ENCODE data around the gene SARDH. TPM values are rescaled to one million over a fixed set of nuclear protein-coding genes. Genes with fewer than 3 reads are reported as not detected.

Gene SARDH
- total RNA-seq, 4 donors from 2014 or later, result 0.26 to 0.57 TPM; not detected in 2

GRCh38 chr9:133615186-133615585 lies 123.0 kb downstream of the SARDH start:
- Histone ChIP-seq H3K4me1 (no peaks in the 10 kb centered on the region), H3K4me3 (no peak overlapping the region), H3K27ac (no peak overlapping the region), H3K9me3 (no peaks in the 10 kb centered on the region), H3K36me3 (no peaks in the 10 kb centered on the region), H3K27me3 (peaks cover 0 to 98% (median 4%) of the 10 kb centered on the region in 4 donors)
- 0 to 51% methylated on average over 1 to 8 of the region's 16 CpGs for WGBS, 2 donors
- TF ChIP-seq POLR2A (IDR thresholded peaks at IDR 0.05) (no peak), CTCF (IDR thresholded peaks at IDR 0.05) (no peak)
- DNase-seq, result no peak
- intact Hi-C loops (cut with DNase I), result no loop called here

DNA sequence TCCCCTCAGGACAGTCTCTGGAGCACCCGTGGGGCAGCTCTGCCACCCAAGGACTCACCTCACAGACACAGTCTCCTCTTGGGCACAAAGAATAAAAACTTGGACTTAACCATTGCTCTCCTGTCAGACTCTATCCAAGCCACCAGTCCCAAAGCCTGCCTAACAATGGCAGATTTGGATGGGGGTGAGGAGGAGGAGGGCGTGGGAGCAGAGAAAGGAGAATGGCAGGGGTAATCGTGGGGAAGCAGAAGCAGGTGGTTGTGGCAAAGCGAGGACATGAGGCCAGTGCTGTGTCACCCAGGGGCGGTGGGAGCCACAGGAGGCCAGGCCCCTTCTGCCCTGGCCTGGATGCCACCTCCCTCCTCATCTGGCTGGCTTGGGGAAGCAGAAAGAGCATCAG lies 123.5 kb downstream of the SARDH start:
- DNase-seq, result no peak
- peaks cover 0 to 99% (median 5%) of the 10 kb centered on the region in 4 donors for H3K27me3 ChIP-seq
- no peak for TF ChIP-seq POLR2A (IDR thresholded peaks at IDR 0.05)
- no peak for TF ChIP-seq CTCF (IDR thresholded peaks at IDR 0.05)
- no peaks in the 10 kb centered on the region for H3K4me1 ChIP-seq
- no peak overlapping the region for H3K4me3 ChIP-seq
- no peaks in the 10 kb centered on the region for H3K9me3 ChIP-seq
- H3K27ac ChIP-seq, result no peak overlapping the region
- 38 to 51% methylated on average over 4 to 5 of the region's 5 CpGs for WGBS, 2 donors
- H3K36me3 ChIP-seq, result no peaks in the 10 kb centered on the region
- intact Hi-C loops (cut with DNase I), result no loop called here

GRCh38 chr9:133614056-133614455 lies 124.1 kb downstream of the SARDH start:
- Histone ChIP-seq H3K9me3 (no peaks in the 10 kb centered on the region), H3K4me3 (no peak overlapping the region), H3K36me3 (no peaks in the 10 kb centered on the region), H3K27me3 (peaks cover 0 to 100% (median 7%) of the 10 kb centered on the region in 4 donors), H3K4me1 (peaks cover 0 to 2% (median under 1%) of the 10 kb centered on the region in 3 donors), H3K27ac (no peak overlapping the region)
- WGBS, 2 donors, result 56 to 71% methylated on average over 6 to 10 of the region's 10 CpGs
- TF ChIP-seq POLR2A (IDR thresholded peaks at IDR 0.05) (no peak), CTCF (IDR thresholded peaks at IDR 0.05) (no peak)
- intact Hi-C loops (cut with DNase I), result no loop called here
- DNase-seq, result no peak

Other genes starting within 250 kb of the SARDH start
- gene MYMK, start 213.4 kb downstream of the SARDH start, total RNA-seq, result not detected
- 1 to 10 TPM; 1.1 to 2.1 (median 1.4) TPM for gene ADAMTSL2, start 203.6 kb downstream of the SARDH start, total RNA-seq
- not detected for gene FAM163B, start 129.0 kb downstream of the SARDH start, total RNA-seq
- not detected for gene DBH, start 102.0 kb downstream of the SARDH start, total RNA-seq

All from esophagus squamous epithelium (tissue), 5 donors.